IMR-90 (cell line): Measurements from ENCODE around the gene RASL11A. TPM values are rescaled to one million over a fixed set of nuclear protein-coding genes. Genes with fewer than 3 reads are reported as not detected.
A peak's percentile ranks its signal among the peaks of the same experiment; 100 is the strongest.

Experiments
- ATAC-seq: fragments of 200-7000 bp; cut with Tn5 transposase; 2 replicates; pipeline ENCODE4 v1.9.1; 2020; ENCODE audit warnings: low read depth, mild to moderate bottlenecking, moderate library complexity
- BruUV-seq: library from RNA; stranded (reverse); fragments of 400-500 nt; replicated peaks from 2 replicates; lab custom pipeline; 2021; lab: Mats Ljungman, UMichigan
- CTCF ChIA-PET: fragments of 300-600 bp; formaldehyde crosslinking; extraction: SDS; loops from one replicate; lab custom pipeline; 2021; ENCODE audit warnings: antibody characterized with exemption; lab: Yijun Ruan, JAX
- POLR2A ChIA-PET: fragments of 300-600 bp; sonication (Branson Sonifier 250); formaldehyde crosslinking; loops from one replicate; lab custom pipeline; 2022; ENCODE audit warnings: antibody characterized with exemption; ENCODE audit not compliant: unreplicated experiment; lab: Charles Lee
- DNase-seq: peaks from one replicate; pipeline ENCODE4 v3.0.0; 2013
- H2AFZ ChIP-seq: replicated peaks from 2 replicates; pipeline ENCODE3; 2013; ENCODE audit warnings: low read length, mild to moderate bottlenecking; ENCODE audit not compliant: poor library complexity
- H2AK5ac ChIP-seq: 2 replicates; pipeline ENCODE4 v1.6.1; 2013; ENCODE audit warnings: low read depth, low read length, inconsistent platforms
- H2AK9ac ChIP-seq: replicated peaks from 2 replicates; pipeline ENCODE3; 2013; ENCODE audit warnings: mild to moderate bottlenecking, low read depth, low read length, moderate library complexity; ENCODE audit not compliant: poor library complexity
- H2BK120ac ChIP-seq: 2 replicates; pipeline ENCODE4 v1.6.1; 2013; ENCODE audit warnings: low read depth, low read length, inconsistent platforms
- H2BK15ac ChIP-seq: 3 replicates; pipeline ENCODE4 v1.6.1; 2013; ENCODE audit warnings: low read depth, low read length, inconsistent platforms
- H2BK20ac ChIP-seq: 2 replicates; pipeline ENCODE4 v1.6.1; 2013; ENCODE audit warnings: low read depth, mild to moderate bottlenecking, inconsistent platforms, low read length, moderate library complexity
- H2BK5ac ChIP-seq: 2 replicates; pipeline ENCODE4 v1.6.1; 2013; ENCODE audit warnings: mild to moderate bottlenecking, low read depth, low read length, inconsistent platforms; ENCODE audit not compliant: poor library complexity, severe bottlenecking
- H3K14ac ChIP-seq: replicated peaks from 2 replicates; pipeline ENCODE4 v1.6.1; 2013; ENCODE audit warnings: low read depth, low read length, inconsistent platforms
- H3K18ac ChIP-seq: 2 replicates; pipeline ENCODE4 v1.6.1; 2013; ENCODE audit warnings: low read depth, low read length, control low read depth
- H3K23ac ChIP-seq: 2 replicates; pipeline ENCODE4 v1.6.1; 2013; ENCODE audit warnings: low read depth, low read length, inconsistent platforms
- H3K27ac ChIP-seq: 2 replicates; pipeline ENCODE4 v1.5.1; 2013; ENCODE audit warnings: mild to moderate bottlenecking, control low read depth, low read length; ENCODE audit not compliant: insufficient read depth
- H3K27me3 ChIP-seq: 2 replicates; pipeline ENCODE4 v1.6.1; 2013; ENCODE audit warnings: low read length; ENCODE audit not compliant: control insufficient read depth, insufficient read depth
- H3K36me3 ChIP-seq: 2 replicates; pipeline ENCODE4 v1.6.1; 2013; ENCODE audit warnings: low read length, mixed read lengths; ENCODE audit not compliant: control insufficient read depth, insufficient read depth
- H3K4ac ChIP-seq: 2 replicates; pipeline ENCODE4 v1.6.1; 2013; ENCODE audit warnings: low read depth, low read length, inconsistent platforms
- H3K4me1 ChIP-seq: 2 replicates; pipeline ENCODE4 v1.6.1; 2013; ENCODE audit warnings: low read length, mixed read lengths; ENCODE audit not compliant: control insufficient read depth, insufficient read depth
- H3K4me2 ChIP-seq: 2 replicates; pipeline ENCODE4 v1.6.1; 2013; ENCODE audit warnings: low read depth, mild to moderate bottlenecking, control low read depth, low read length, moderate library complexity
- H3K4me3 ChIP-seq: 2 replicates; pipeline ENCODE4 v1.5.1; 2013; ENCODE audit warnings: low read depth, mild to moderate bottlenecking, control low read depth, low read length, moderate library complexity; ENCODE audit not compliant: insufficient read depth
- H3K56ac ChIP-seq: 2 replicates; pipeline ENCODE4 v1.6.1; 2013; ENCODE audit warnings: low read length, inconsistent platforms; ENCODE audit not compliant: insufficient read depth; ENCODE audit errors: extremely low read depth
- H3K79me1 ChIP-seq, 2 experiments: 2 replicates each; pipeline ENCODE4 v1.6.1; 2013; ENCODE audit warnings: low read length in 2 of 2, inconsistent platforms in 1 of 2, low read depth in 1 of 2
- H3K9ac ChIP-seq: 2 replicates; pipeline ENCODE4 v1.6.1; 2013; ENCODE audit warnings: low read depth, low read length, control low read depth
- H3K9me1 ChIP-seq: 2 replicates; pipeline ENCODE4 v1.6.1; 2013; ENCODE audit warnings: low read length, inconsistent platforms; ENCODE audit not compliant: insufficient read depth
- H3K9me3 ChIP-seq: 2 replicates; pipeline ENCODE4 v1.6.1; 2013; ENCODE audit warnings: low read length; ENCODE audit not compliant: control insufficient read depth, insufficient read depth
- H4K20me1 ChIP-seq: 2 replicates; pipeline ENCODE4 v1.6.1; 2013; ENCODE audit warnings: low read length, inconsistent platforms; ENCODE audit not compliant: insufficient read depth
- H4K5ac ChIP-seq: 2 replicates; pipeline ENCODE4 v1.6.1; 2013; ENCODE audit warnings: mild to moderate bottlenecking, low read depth, low read length, control low read depth
- H4K8ac ChIP-seq, 2 experiments: 2 replicates each; pipeline ENCODE4 v1.6.1; 2013; ENCODE audit warnings: low read depth in 2 of 2, low read length in 2 of 2, control low read depth in 1 of 2, inconsistent platforms in 1 of 2
- H4K91ac ChIP-seq: 2 replicates; pipeline ENCODE4 v1.6.1; 2013; ENCODE audit warnings: low read depth, low read length, inconsistent platforms; ENCODE audit not compliant: insufficient read depth
- CTCF ChIP-seq: conservative IDR thresholded peaks from 2 replicates; pipeline ENCODE4 v1.5.1; 2012; ENCODE audit warnings: mild to moderate bottlenecking, low read depth, low read length, improper control_type of control experiment
- MAZ ChIP-seq: IDR thresholded peaks from 2 replicates; pipeline ENCODE4 v1.6.1; 2012; ENCODE audit warnings: low read depth, mild to moderate bottlenecking, low read length, improper control_type of control experiment, moderate library complexity, borderline replicate concordance
- WGBS, 2 experiments: methylation state at CpG; one replicate each; pipeline versions ENCODE4 v1.1.5 to v1.1.7; 2013; ENCODE audit warnings: missing lambda C conversion rate in 2 of 2; ENCODE audit not compliant: insufficient read length in 1 of 2; ENCODE audit errors: extremely low coverage in 2 of 2; 5-methylcytosine and 5-hydroxymethylcytosine counted together
- dilution Hi-C: fragments of 300-500 bp; cut with HindIII; formaldehyde crosslinking; loops from one replicate; pipeline ENCODE4 v1.14.3; 2018; ENCODE audit warnings: low sequenced_read_pairs; ENCODE audit not compliant: unreplicated experiment
- in situ Hi-C: fragments of 300-500 bp; cut with MboI; formaldehyde crosslinking; loops from 3 replicates; pipeline ENCODE4 v1.14.3; 2019; ENCODE audit warnings: low sequenced_read_pairs, inconsistent platforms, mixed read lengths
- intact Hi-C: fragments of 100-400 bp; cut with micrococcal nuclease; formaldehyde crosslinking; loops from 2 replicates; pipeline ENCODE4 v1.10.0; 2022
- polyA plus RNA-seq, 3 experiments: library from polyadenylated mRNA; depleted of rRNA; stranded (reverse); fragments of >200 nt; gene quantifications; 2 replicates each; pipeline ENCODE4 v1.2.3, GENCODE V29; 2012; ENCODE audit warnings: low replicate concordance in 1 of 3
- total RNA-seq: library from RNA; depleted of rRNA; stranded (reverse); fragments of >200 nt; gene quantifications from 2 replicates; pipeline ENCODE4 v1.2.3, GENCODE V29; 2012

Gene RASL11A
- total and polyA plus RNA-seq, 2 of the 4 experiments (the other 2 are of a cell fraction), result 10.4 to 18.5 TPM

GRCh38 chr13:27309401-27309958 lies 38.9 kb downstream of the RASL11A start:
- H3K27me3 ChIP-seq, result peaks cover 7% of the 10 kb centered on the region
- H2AK9ac ChIP-seq, result no peak overlapping the region
- no peaks in the 10 kb centered on the region for H3K79me1 ChIP-seq
- H3K9ac ChIP-seq, result no peak overlapping the region
- peak overlapping the region; percentile 54; the same call in 1 of the 2 replicates for H4K91ac ChIP-seq
- H3K18ac ChIP-seq, result no peak overlapping the region
- H2BK5ac ChIP-seq, result no peak overlapping the region
- H2BK15ac ChIP-seq, result peak overlapping the region; percentile 87; the same call in 2 of the 3 replicates
- peak overlapping the region; percentile 88 for H2BK20ac ChIP-seq
- POLR2A ChIA-PET, result no interaction called here
- H4K8ac ChIP-seq, result no peak overlapping the region
- no peak overlapping the region; the same call in 1 of the 2 replicates for H3K14ac ChIP-seq
- H4K5ac ChIP-seq, result no peak overlapping the region
- CTCF ChIA-PET, result interaction anchor here (0.6 kb wide), 1 partner anchor 1046 kb away, joined by 3 read pairs; no protein-coding TSS in a partner anchor
- no peak for DNase-seq
- H3K4me2 ChIP-seq, result no peak overlapping the region
- no peak for ATAC-seq
- in situ Hi-C loops (no loop called here), dilution Hi-C loops (no loop called here), intact Hi-C loops (no loop called here)
- H3K9me3 ChIP-seq, result no peaks in the 10 kb centered on the region
- no peak overlapping the region for H3K27ac ChIP-seq
- no peaks in the 10 kb centered on the region for H4K20me1 ChIP-seq
- H3K36me3 ChIP-seq, result no peaks in the 10 kb centered on the region
- peaks cover 10% of the 10 kb centered on the region for H3K4me1 ChIP-seq
- peak overlapping the region; percentile 75 for H2AK5ac ChIP-seq
- TF ChIP-seq CTCF (no peak), MAZ (no peak)
- H3K4me3 ChIP-seq, result no peak overlapping the region
- WGBS, 2 experiments, result 100% methylated on average over 2 of the region's 7 CpGs; no CpG with 5 or more reads in 1 of the 2 experiments
- H3K56ac ChIP-seq, result no peak overlapping the region
- H3K4ac ChIP-seq, result peak overlapping the region; percentile 60
- H3K23ac ChIP-seq, result no peak overlapping the region
- no TSS peak for BruUV-seq
- H3K9me1 ChIP-seq, result peaks cover 13% of the 10 kb centered on the region
- peak overlapping the region; percentile 42 for H2BK120ac ChIP-seq
- peak overlapping the region; percentile 54 for H2AFZ ChIP-seq
